ENCODE results near the gene DIPK1A. TPM values are rescaled to one million over a fixed set of nuclear protein-coding genes. Genes with fewer than 3 reads are reported as not detected.

The DIPK1A gene
- total RNA-seq, 1 donor from 2014 or later = 16.0 TPM

GRCh38 chr1:92910081-92910480 is 51.2 kb downstream of the DIPK1A start:
- no peak for DNase-seq
- CTCF ChIA-PET = no interaction called here
- ATAC-seq (ENCODE audit: low read depth) = no peak
- Mint-ChIP-seq H3K27me3 (no peaks in the 10 kb centered on the region), H3K4me1 (peaks cover 44% of the 10 kb centered on the region), H3K27ac (no peak overlapping the region), H3K9me3 (no peaks in the 10 kb centered on the region), H3K4me3 (no peak overlapping the region), H3K36me3 (ENCODE audit: low read depth) (peaks cover 46% of the 10 kb centered on the region)
- intact Hi-C loops (cut with micrococcal nuclease) = loop anchor here (5.0 kb wide), 2 partner anchors 33 to 53 kb away; no protein-coding TSS in a partner anchor
- no peak for TF ChIP-seq CTCF (IDR thresholded peaks at IDR 0.05)
- POLR2A ChIA-PET = no interaction called here

DNA sequence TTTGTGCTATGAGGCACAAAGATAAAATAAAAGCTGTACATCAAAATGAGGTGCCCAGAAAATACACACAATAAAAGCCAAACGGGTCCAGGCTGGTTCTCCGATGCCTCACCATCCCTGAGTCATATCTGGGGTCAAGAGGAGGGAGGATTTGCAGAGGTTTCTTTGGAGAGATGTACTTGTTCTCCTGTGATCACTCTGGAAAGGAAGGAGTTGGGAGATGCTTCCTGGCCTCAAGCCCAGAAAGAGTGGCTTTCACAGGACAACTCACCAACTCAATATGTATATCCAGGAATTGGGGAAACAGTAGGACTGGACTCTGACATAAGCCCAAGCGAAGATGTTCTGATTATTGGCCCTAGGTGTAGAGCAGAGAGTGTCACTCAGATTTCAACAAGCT is 51.9 kb downstream of the DIPK1A start:
- intact Hi-C loops (cut with micrococcal nuclease) = no loop called here
- no peaks in the 10 kb centered on the region for H3K27me3 Mint-ChIP-seq
- POLR2A ChIA-PET = no interaction called here
- peaks cover 47% of the 10 kb centered on the region for H3K4me1 Mint-ChIP-seq
- H3K4me3 Mint-ChIP-seq = no peak overlapping the region
- H3K27ac Mint-ChIP-seq = no peak overlapping the region
- DNase-seq = no peak
- no peak for TF ChIP-seq CTCF (IDR thresholded peaks at IDR 0.05)
- peaks cover 45% of the 10 kb centered on the region for H3K36me3 Mint-ChIP-seq (ENCODE audit: low read depth)
- CTCF ChIA-PET = no interaction called here
- ATAC-seq (ENCODE audit: low read depth) = no peak
- no peaks in the 10 kb centered on the region for H3K9me3 Mint-ChIP-seq

DNA sequence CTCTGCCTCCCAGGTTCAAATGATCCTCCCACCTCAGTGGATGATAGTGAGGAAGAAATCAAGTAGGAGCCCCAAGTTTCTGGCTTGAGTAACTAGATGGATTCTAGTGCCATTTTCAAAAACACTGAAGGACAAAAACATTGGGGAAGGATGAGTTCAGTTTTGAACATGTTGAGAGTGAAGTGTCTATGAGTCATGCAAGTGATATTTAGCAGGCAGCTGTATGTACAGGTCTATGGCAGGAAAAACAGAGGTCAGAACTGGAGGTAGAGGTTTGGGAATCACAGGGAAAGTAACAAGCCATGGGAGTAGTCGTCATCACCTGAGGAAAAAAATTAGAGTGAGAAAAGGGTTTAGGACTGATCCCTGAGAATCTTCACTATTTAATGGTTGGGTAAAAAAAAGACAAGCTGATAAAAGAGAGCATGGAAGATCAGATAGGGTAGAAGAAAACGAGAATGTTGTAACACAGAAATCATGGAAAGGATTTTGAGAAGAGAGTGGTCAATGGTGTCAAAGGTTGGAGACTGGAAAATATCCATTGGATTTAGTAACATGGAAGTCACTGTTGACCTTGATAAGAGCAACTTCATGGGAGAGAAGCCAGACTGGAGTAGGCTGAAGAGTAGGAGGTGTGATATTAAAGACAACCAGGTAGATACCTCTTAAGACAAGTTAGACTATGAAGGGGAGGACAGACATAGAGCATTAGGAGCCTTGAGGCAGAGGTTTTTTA is 53.1 kb downstream of the DIPK1A start:
- ATAC-seq (ENCODE audit: low read depth) = no peak
- ChIA-PET CTCF (no interaction called here), POLR2A (no interaction called here)
- Mint-ChIP-seq H3K27ac (no peak overlapping the region), H3K36me3 (ENCODE audit: low read depth) (peaks cover 38% of the 10 kb centered on the region), H3K9me3 (no peaks in the 10 kb centered on the region), H3K4me3 (no peak overlapping the region), H3K27me3 (no peaks in the 10 kb centered on the region), H3K4me1 (peaks cover 45% of the 10 kb centered on the region)
- intact Hi-C loops (cut with micrococcal nuclease) = no loop called here
- no peak for DNase-seq
- TF ChIP-seq CTCF (IDR thresholded peaks at IDR 0.05) = no peak

DNA sequence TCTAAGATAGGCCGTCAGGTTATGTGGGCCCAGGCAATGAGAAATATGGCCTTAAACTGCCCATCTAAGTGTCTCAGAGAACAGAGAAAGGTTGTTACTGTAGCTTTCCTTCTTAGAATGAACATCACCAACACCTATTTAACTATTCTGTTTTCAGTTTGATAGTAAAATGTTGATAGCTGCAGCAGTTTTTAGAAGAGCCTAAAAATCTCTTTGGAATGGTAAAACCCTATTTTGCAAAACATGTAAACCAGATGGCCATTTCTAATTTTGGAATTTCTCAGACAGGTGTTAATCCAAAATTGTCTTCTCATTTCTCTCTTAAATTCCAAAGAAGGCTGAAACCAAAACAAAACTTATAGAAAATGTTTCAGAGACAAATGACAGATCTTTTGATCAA is 57.5 kb downstream of the DIPK1A start:
- ATAC-seq (ENCODE audit: low read depth) (no peak), DNase-seq (no peak)
- Mint-ChIP-seq H3K9me3 (peaks cover 15% of the 10 kb centered on the region), H3K4me3 (no peak overlapping the region), H3K4me1 (peaks cover 56% of the 10 kb centered on the region), H3K27ac (no peak overlapping the region), H3K36me3 (ENCODE audit: low read depth) (peaks cover 46% of the 10 kb centered on the region), H3K27me3 (no peaks in the 10 kb centered on the region)
- CTCF ChIA-PET = interaction anchor here (1.0 to 3.2 kb wide), 2 partner anchors 90 kb away, joined by 5 to 11 read pairs; no protein-coding TSS in a partner anchor
- POLR2A ChIA-PET = interaction anchor here (0.6 kb wide), 1 partner anchor 102 kb away, joined by 3 read pairs; no protein-coding TSS in a partner anchor
- no peak for TF ChIP-seq CTCF (IDR thresholded peaks at IDR 0.05)
- intact Hi-C loops (cut with micrococcal nuclease) = loop anchor here (2.0 kb wide), 1 partner anchor 13 kb away; no protein-coding TSS in a partner anchor

DNA sequence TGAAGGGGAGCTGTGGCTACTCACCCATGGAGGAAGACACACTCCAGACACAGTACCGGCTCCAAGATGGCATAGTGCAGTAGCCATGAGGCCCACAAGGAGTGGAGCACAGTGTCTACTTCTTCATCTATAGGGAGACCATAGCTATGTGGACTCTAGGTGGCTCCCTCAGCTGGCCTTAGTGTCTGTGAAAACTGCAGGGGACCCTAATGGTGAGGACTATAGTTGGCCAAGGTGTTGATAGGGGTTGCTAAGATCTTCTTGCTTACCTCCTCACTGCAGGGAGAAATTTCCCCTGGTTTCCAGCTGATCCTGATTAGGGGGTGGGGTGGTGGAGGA is 58.9 kb downstream of the DIPK1A start:
- Mint-ChIP-seq H3K36me3 (ENCODE audit: low read depth) (peaks cover 37% of the 10 kb centered on the region), H3K27me3 (no peaks in the 10 kb centered on the region), H3K9me3 (peaks cover 15% of the 10 kb centered on the region), H3K4me1 (peaks cover 61% of the 10 kb centered on the region), H3K4me3 (no peak overlapping the region), H3K27ac (no peak overlapping the region)
- intact Hi-C loops (cut with micrococcal nuclease) = loop anchor here (2.0 kb wide), 1 partner anchor 14 kb away; no protein-coding TSS in a partner anchor
- TF ChIP-seq CTCF (IDR thresholded peaks at IDR 0.05) = no peak
- ATAC-seq (ENCODE audit: low read depth) = no peak
- POLR2A ChIA-PET = interaction anchor here (0.5 to 1.4 kb wide), 3 partner anchors 39 to 135 kb away, joined by 3 to 4 read pairs (median 4); no protein-coding TSS in a partner anchor
- no peak for DNase-seq
- CTCF ChIA-PET = interaction anchor here (1.5 kb wide), 2 partner anchors 43 to 92 kb away, joined by 3 to 5 read pairs; no protein-coding TSS in a partner anchor
